HG03521 (cell line): ENCODE data around the gene REG4.
"Not testable (repeated sequence)": the region's sequence is repeated elsewhere in the genome, so short reads cannot be mapped to it uniquely, and the experiment has no call there.

ENCODE experiments used
- ATAC-seq: cut with Tn5 transposase; IDR thresholded peaks from one replicate; pipeline ENCODE4 v1.9.1; 2021; ENCODE audit warnings: mild to moderate bottlenecking, moderate library complexity; ENCODE audit not compliant: unreplicated experiment

The REG4 gene

DNA sequence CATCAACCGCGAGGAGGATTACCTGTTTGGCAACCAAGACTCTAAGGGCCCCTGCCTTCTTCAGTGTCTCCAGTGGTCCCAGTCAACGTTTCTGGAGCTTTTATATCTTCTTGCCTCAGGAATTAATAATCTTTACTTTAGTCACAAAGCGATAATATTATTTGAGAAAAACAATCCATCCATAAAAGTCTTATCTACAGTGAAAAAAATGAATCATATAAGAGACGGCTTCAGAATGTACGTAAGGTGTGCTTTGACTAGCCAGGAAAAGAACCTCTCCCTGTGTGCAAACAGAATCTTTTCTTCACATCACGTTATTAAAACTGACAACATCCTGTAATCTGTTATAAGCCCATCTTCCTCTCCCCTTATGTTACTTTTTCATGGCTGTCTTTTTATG lies at the start of gene REG4:
REG4 (minus strand) TSS at position 74 of the 400 bp plus-strand sequence. CDS start 2,691 bp downstream, outside the sequence.
- ATAC-seq, result no peak

DNA sequence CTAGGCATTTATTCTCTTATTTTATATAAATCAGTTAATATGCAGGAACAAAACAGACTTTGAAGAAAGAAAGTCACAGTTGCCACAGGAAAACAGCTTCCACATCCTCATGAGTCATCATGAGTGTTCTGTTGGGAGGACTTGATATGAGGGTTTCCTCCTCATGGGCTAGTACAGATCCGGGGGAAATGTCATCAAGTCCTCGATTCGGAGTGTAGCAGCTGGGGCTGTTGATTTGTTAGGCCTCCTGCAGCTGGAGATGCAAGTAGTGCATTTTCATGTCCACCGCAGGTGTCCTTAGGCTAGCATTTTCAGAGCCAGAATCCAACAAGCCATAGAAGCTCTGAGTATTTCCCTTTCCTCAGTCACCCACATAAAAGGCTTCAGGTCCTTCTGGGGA lies 48.4 kb upstream of the REG4 start:
- ATAC-seq, result no peak

DNA sequence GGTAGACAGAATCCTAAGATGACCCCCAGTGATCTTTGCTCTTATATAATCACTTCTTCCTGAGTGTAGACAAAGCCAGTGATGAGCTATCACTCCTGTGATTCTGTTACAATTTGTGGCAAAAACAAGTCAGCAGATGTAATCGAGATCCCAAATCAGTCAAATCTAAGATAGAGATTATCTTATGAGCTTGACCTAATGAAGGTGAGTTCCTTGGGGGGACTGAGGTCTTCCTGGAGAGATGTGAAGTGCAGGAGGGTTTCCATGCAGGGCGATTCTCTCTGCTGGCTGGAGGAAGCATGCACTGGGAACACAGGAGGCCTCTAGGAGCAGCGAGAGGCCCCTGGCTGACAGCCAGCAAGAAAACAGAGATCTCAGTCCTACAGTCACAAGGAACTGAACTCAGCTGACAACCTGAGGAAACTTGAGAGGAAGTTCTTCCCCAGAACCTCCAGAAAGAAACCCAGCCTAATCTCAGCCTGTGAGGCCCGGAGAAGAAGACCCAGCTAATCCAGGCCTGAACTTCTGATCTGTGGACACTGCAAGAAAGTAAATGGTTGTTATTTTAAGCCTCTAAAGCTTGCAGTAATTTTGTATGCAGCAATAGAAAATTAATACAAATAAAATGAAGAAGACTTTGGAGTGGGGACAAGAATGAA lies 47.4 kb upstream of the REG4 start:
- not testable (repeated sequence) for ATAC-seq

DNA sequence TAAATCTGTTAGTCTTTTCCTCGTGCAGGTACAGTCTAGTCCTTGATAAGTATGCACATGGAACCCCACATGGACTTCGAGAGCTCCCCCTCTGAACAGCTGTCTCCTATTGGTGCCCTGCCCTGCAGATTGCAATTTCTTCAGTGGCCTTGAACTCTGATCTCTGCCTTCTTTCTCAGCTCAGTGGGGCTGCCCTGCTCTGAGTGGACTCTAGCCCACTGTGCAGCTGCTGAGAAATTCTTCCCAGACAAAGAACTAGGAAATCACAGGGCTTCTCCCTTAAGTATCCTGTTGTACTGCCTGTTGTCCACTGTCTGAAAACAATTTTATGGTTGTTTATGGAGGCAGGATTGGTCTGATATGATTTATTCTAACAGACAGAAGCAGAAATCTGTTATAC lies 46.9 kb upstream of the REG4 start:
- ATAC-seq, result no peak

DNA sequence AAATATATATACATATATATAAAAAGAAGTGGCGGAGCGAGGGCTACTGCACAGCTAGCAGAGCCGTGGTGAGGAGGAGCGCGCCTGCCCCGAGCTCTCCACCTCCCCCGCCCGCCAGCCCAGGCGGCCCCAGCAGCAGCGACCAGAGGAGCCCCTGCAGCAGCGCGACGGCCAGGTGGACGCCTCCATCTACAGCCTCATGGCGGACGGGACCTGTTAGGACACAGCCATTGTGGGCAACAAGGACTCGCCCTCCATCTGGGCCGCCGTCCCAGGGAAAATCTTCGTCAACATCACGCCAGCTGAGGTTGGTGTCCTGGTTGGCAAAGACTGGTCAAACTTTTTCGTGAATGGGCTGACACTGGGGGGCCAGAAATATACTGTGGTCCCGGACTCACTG lies 41.9 kb upstream of the REG4 start:
- ATAC-seq, result no peak

DNA sequence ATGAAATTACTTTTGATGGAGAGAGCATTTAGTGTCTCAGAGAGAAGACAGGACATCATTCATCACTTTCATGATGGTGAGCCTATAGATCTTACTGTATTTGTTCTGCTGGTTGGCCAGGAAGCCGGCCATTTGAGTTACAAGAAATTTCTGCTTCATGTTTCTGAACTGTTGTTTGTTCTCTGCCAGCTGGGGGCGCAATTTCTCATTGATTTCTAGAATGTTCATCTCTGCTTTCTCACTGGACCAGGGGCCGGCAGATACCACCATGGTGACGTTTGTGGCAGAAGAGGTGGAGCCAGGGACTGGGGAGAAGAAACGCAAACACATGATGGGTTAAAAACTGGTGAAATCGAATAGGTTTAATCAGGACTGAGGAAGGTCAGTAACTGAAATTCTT lies 32.9 kb upstream of the REG4 start:
- not testable (repeated sequence) for ATAC-seq

DNA sequence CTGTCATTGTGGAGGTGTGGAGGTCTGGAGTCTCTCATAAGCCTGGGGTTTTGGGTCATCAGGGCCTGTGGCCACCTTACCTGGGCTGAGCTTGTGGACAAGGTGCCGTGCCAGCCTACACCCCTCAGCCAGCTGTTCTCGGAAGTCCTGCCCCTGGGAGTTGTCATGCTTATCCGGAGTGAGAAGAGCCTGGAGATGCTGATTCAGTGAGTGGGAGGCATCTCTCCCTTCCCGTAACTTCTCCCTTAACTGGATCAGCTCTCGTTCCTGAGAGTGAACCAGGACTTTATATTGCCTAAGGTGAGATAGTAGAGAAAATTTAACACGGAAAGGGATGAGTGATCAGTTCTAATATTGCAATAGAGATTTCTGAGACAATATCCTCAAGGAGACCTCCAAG lies 30.0 kb upstream of the REG4 start:
- no peak for ATAC-seq

DNA sequence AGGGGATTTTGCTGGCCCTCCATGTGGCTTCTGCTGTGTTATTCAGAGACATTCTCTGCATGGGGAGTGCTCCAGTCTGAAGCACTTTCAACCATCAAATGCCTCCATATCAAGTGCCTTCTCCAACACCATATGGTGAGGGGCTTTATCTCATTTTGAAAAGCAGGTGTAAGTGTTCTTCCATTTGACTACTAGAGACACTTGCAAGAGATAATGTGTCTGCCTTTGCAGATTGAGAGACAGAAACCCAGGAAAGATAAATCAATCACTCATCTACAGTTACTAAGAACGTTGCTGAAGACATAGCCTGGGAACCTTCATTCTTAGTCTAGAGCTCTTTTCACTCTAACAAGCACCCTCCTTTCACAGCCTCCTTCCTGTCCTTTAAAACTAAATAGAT lies 29.5 kb upstream of the REG4 start:
- no peak for ATAC-seq

DNA sequence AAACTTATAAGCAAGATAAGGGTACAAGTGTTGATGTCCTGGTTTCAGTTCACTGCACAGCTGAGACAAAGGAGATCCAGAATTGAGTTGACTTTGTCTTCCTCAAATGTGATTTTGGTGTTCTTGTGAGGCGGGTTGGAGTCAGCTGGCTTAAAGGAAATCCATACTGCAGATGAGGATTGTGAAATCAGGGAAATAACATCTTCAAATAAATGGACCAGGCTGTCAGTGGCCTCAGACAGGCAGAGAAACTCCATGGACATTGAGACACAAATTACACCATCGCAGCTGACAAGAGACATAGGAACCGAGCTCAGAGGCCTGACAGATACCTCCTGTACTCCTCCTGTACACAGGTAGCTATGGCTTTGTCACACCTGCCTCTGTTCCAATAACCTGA lies 27.0 kb upstream of the REG4 start:
- no peak for ATAC-seq

DNA sequence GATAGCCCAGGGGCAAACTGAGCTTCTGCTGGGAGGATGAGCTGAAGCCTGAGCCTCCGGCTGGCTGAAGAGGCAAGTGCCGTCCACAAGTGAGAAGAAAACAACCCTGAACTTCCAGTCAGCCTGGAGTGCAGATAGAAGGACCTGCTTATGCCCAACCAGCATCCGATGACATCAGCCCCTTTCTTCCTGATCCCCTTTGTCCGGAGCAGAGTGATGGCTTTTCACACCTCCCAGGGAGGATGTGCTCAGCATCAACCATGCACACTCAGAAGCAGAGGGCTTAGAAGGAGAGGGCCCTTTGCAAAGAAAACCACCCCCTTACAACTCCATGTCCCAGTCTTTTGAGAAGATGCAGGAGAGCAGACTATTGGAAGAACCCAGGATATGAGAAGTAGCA lies 23.7 kb upstream of the REG4 start:
- no peak for ATAC-seq

DNA sequence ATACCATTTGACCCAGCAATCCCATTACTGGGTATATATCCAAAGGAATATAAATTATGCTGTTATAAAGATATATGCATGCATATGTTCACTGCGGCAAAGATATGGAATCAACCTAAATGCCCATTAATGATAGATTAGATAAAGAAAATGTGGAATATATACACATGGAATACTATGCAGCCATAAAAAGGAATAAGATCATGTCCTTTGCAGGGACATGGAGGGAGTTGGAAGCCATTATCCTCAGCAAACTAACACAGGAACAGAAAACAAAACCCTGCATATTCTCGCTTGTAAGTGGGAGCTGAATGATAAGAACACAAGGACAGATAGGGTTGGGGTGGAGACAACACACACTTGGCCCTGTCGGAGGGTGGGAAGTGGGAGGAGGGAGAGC lies 19.8 kb upstream of the REG4 start:
- ATAC-seq, result no peak

DNA sequence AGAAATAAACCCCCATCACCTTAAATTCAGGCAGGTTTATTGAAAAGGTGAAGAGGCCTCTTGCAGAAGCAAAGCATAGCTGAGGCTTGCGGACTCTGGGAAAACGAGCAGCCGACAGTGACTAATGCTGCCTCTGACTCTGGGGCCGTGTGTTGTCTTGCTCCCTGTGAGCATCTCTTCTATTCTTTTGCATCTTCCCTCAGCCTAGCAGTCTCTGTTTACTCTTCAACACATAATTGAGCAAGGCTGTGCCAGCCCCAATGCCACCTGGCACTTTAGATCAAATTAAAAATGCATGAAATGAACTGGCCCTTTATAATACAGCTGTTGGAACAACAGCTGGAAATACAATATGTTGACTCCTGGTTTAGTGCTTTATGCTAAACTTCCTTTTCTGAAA lies 18.4 kb upstream of the REG4 start:
- ATAC-seq, result no peak

DNA sequence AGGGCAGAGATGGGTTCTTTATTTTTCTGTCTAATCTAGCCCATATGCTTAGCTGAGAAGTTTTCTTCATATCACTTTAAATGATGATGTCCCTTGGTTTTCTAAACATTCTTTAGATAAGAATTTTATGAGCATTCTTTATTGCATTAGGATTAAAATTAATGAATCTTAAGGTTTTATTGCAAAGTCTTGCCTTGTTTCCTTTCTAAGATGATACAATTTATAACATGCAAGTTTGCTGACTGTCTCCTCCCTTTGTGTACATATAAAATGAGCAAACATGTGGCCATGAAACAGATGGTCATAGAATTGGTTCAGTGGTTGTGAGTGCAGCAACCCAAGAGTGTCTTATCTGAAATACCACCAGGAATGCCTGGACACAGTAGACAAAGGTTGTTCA lies 17.7 kb upstream of the REG4 start:
- not testable (repeated sequence) for ATAC-seq

DNA sequence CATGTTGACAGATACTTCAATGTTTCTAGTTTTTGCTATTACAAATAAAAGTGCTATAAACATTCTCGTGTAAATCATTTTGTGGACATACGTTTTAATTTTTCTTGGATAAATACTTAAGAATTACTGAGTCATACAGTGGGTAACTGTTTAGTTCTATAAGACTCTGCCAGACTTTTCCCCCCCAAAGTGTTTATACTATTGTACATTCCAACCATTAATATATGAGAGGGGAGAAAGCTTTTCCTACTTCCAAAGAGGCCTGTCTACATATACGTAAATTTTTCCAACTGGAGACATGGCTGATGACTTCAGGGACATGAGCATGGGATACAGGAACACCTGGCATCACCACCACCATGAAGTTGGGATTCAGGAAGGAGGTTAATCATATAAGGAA lies 17.0 kb upstream of the REG4 start:
- no peak for ATAC-seq

DNA sequence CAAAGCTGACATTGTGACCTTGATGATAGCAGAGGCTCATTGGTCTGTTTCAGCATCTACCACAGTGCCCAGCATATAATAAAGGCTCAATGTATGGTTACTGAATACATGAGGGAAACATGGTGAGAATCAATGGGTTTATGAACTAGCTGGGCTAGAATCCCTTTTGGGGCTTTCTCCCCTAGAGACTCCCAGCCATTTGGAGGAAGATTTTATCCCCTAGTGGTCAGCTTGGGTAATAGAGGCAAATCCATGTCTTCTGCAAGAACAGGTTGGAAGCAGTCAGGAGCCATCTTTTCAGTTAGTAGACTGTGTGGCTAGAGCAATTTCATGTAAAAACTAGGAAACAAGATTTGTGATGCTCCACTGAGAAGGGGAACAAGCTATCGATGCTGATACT lies 15.8 kb upstream of the REG4 start:
- ATAC-seq, result no peak

DNA sequence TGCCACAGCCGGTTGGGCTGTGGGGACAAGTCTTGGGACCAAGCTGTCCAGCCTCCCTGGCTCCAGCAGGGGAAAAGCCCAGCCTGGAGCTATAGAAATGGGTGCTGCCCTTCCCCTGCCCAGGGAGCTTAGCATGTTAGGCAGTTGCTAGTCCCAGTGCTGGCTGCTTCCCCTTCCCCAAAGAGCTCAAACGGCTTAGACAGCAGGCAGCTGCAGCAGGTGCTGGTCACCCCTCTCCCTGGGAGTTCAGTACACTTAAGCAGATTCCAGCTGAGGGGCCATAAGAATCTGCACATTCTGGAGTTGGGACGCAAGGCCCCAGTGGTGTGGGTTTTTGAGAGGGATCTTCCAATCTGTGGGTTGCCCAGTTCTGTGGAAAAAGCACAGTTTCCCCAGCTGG lies 11.1 kb upstream of the REG4 start:
- no peak for ATAC-seq

DNA sequence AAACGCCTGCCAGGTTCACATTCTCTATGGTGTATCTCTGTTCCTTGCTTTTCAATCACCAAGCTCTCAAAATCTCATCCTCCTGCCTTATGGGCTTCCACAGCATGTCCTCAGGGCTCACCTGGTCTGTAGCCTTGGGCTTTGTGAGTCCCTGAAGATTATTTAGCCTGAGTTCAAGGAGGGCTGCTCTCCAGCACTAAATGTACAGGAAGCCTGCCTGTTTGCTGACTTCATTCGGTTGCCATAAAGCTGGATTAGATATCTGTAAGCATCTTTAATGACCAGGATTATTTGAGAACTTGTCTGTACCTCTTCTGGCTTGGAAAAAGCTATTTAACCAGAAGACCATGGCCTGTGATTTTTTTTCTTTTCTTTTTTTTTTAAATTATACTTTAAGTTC lies 6.9 kb upstream of the REG4 start:
- no peak for ATAC-seq

DNA sequence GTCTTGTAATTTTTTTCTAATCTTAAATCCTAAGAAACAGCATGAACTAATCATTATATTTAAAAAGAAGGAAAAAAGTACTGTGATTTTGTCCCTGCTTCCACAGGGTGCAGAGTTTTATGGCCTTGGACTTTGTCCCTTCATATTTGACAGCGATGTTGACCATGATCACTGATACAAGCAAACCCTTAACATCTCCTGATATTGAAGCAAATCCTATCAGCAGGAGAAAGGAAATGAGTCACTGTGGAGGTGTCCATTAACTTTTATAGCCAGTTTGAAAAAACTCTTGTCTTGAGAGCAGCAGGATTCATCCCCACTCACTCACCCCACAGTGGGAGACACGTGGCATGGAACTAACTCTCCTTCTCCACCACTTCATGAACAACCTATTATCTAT lies 5.1 kb upstream of the REG4 start:
- no peak for ATAC-seq

DNA sequence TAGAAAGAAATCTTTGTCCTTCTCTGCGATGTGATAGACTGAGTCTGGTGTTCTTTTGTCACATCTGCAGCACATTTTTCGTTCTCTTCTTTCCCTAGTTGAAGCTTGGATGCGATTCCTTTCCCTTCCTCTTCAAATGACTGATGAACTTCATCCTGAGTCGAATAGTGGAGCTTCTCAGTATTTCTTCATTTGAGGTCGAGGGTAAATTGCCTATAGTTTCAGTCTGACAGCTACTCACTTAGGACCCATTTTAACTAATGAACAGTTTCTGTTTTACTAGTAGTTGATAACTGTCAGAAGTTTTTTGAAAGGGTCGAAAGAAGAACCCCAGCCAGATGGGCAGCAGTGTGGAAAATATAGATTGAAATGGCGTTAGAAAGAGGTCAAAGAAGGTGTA lies 4.7 kb upstream of the REG4 start:
- no peak for ATAC-seq

DNA sequence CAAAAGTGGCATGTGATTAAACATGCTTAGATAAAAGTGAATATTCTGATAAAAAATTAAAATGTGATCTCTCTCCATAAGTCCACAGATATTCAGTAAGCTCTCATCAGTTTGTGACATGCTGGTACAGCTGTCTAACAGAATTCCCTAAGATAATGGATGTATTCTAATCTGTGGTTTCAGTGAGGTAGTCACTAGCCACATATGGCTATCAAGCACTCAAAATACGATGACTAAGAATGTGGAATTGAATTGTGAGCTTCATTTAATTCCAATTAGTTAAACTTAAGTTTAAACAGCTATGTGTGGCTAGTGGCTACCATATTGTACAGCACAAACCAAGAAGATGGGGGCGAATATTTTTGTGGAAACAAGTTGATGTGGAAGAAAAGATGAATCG lies 4.1 kb upstream of the REG4 start:
- ATAC-seq, result no peak

DNA sequence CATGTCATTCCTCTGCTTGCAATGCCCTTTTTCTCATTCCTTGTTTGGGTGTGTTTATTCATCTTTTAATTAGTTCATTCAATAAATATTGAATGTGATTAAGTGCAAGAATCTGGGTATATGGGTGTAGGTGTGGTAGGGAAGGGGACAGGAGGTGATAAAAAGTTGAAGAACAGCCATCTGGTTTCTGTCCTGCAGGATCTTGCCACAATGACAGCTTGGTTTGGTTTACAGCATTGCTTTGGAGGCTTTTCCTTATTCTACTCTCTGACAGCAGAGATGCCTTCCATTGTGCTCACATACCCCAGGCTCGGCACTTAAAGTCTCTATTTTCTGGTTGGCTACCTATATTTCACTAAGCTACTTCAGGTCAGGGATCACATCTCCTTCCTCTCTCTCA lies 3.0 kb upstream of the REG4 start:
- ATAC-seq, result no peak

DNA sequence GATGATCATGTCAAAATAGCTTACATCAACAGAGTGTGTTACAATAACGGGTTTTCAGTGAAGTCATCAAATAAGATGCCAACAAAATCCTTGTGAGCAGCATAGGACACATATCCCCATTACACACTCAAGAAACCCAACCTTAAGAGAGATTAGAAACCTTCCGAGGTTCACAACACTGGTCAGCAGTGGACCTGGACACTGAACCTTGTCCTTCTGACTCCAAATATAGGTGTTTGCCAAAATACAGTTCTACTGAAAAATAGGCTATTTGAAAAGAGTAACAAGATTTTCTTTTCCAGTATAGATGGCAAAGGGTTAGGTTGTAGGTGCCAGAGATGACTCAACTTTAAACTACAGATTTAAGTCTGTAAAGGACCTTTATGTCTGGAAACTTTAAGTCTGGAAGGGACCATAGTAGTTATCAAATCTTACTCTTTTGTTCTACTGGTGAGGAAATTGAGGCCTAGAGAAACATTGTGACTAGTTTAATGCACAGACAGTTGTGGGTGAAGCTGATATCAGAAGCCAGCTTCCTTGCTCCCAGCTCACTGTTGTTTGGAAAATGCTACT lies 811 bp upstream of the REG4 start:
- ATAC-seq, result no peak

DNA sequence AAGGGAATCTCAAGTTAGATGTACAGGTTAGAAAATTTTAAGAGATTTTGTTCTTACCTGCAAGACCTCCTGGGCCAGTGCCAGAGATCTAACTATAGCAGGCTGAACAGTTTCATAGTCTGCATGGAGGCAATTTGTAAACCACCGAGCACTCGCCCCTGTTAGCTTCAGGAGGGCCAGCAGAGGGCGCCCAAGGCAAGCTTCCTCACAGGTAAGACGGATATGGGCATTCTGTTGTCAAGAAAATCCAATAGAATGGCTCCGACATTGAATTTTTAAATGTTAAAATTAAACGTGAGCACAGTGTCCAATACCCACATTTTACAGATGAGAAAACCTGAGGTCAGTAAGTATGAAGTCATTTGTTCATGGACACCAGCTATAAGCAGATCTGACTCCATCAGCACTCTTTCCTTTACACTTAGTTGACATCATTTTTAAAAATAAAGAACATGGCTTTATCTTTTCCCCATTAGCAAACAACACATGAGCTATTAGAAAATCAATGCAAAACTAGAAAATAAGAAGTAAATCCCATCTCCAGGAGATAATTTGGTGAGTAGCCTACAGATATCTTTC lies 2.2 kb downstream of the REG4 start:
- ATAC-seq, result peak; percentile 69
